Keratinocyte (primary cell): ENCODE data around the gene ARHGEF28. TPM values are rescaled to one million over a fixed set of nuclear protein-coding genes. Genes with fewer than 3 reads are reported as not detected.

Experiments
- DNase-seq: peaks from one replicate; pipeline ENCODE4 v3.0.0-alpha.2; 2011; ENCODE audit warnings: low read depth, missing footprints, low spot score
- FAIRE-seq: peaks from 2 replicates; lab custom pipeline; 2011; peaks lifted over from hg19 to GRCh38; lab: Jason Lieb, UNC
- H2AFZ ChIP-seq: 2 replicates; pipeline ENCODE4 v1.6.0; 2012; ENCODE audit warnings: low read length, control low read depth, inconsistent platforms; ENCODE audit not compliant: control insufficient read depth
- H3K27ac ChIP-seq: 2 replicates; pipeline ENCODE4 v1.5.1; 2011; ENCODE audit warnings: low read length; ENCODE audit not compliant: control insufficient read depth, insufficient read depth
- H3K27me3 ChIP-seq: 3 replicates; pipeline ENCODE4 v1.6.0; 2011; ENCODE audit warnings: low read length; ENCODE audit not compliant: control insufficient read depth, insufficient read depth; ENCODE audit errors: extremely low read depth
- H3K36me3 ChIP-seq, 2 experiments: 2 replicates in 1 of 2; 3 replicates in 1 of 2; pipeline ENCODE4 v1.5.1; 2011; ENCODE audit warnings: low read length in 2 of 2, mild to moderate bottlenecking in 1 of 2; ENCODE audit not compliant: control insufficient read depth in 2 of 2, insufficient read depth in 2 of 2; ENCODE audit errors: extremely low read depth in 1 of 2
- H3K4me1 ChIP-seq: 3 replicates; pipeline ENCODE4 v1.5.1; 2011; ENCODE audit warnings: low read length; ENCODE audit not compliant: control insufficient read depth, insufficient read depth; ENCODE audit errors: extremely low read depth
- H3K4me2 ChIP-seq: 3 replicates; pipeline ENCODE4 v1.6.0; 2011; ENCODE audit warnings: low read depth, low read length; ENCODE audit not compliant: control insufficient read depth, insufficient read depth; ENCODE audit errors: extremely low read depth
- H3K4me3 ChIP-seq, 3 experiments: fragments of 200-600 bp in 1 of 3; sonication (generic) in 1 of 3; 2 replicates in 2 of 3; 3 replicates in 1 of 3; pipeline ENCODE4 v1.5.1; 2011 to 2016; ENCODE audit warnings: low read length in 3 of 3, mild to moderate bottlenecking in 3 of 3, control low read depth in 2 of 3, inconsistent platforms in 1 of 3, low read depth in 1 of 3, mixed read lengths in 1 of 3, mixed run types in 1 of 3, moderate library complexity in 1 of 3; ENCODE audit not compliant: control insufficient read depth in 2 of 3, insufficient read depth in 2 of 3; ENCODE audit errors: extremely low read depth in 1 of 3
- H3K79me2 ChIP-seq: 2 replicates; pipeline ENCODE4 v1.6.0; 2012; ENCODE audit warnings: low read length; ENCODE audit not compliant: control insufficient read depth, insufficient read depth
- H3K9ac ChIP-seq: 3 replicates; pipeline ENCODE4 v1.6.0; 2011; ENCODE audit warnings: low read length; ENCODE audit not compliant: control insufficient read depth, insufficient read depth; ENCODE audit errors: extremely low read depth
- H3K9me1 ChIP-seq: 3 replicates; pipeline ENCODE4 v1.6.0; 2011; ENCODE audit warnings: low read length; ENCODE audit not compliant: control insufficient read depth, insufficient read depth; ENCODE audit errors: extremely low read depth
- H3K9me3 ChIP-seq: 2 replicates; pipeline ENCODE4 v1.5.1; 2012; ENCODE audit warnings: low read depth, low read length; ENCODE audit not compliant: control insufficient read depth
- H4K20me1 ChIP-seq: 3 replicates; pipeline ENCODE4 v1.6.0; 2011; ENCODE audit warnings: low read length; ENCODE audit not compliant: control insufficient read depth, insufficient read depth; ENCODE audit errors: extremely low read depth
- CTCF ChIP-seq, 3 experiments: IDR thresholded peaks in 1 of 3; conservative IDR thresholded peaks in 1 of 3; optimal IDR thresholded peaks in 1 of 3; 2 replicates in 2 of 3; 3 replicates in 1 of 3; pipeline versions ENCODE3 to v1.5.1; 2011; ENCODE audit warnings: low read length in 3 of 3, mild to moderate bottlenecking in 3 of 3, moderate library complexity in 2 of 3, control low read depth in 1 of 3, inconsistent platforms in 1 of 3; ENCODE audit not compliant: insufficient read depth in 2 of 3; ENCODE audit errors: extremely low read depth in 1 of 3
- EZH2 ChIP-seq: IDR thresholded peaks from one replicate; pipeline ENCODE4 v1.6.1; 2012; ENCODE audit warnings: inconsistent platforms, mild to moderate bottlenecking, low read length, moderate library complexity
- dilution Hi-C: fragments of 300-500 bp; cut with MboI; formaldehyde crosslinking; loops from one replicate; pipeline ENCODE4 v1.7.0; 2020; ENCODE audit warnings: low sequenced_read_pairs; ENCODE audit not compliant: extremely low pct_ligation_motif_present
- polyA plus RNA-seq, 5 experiments: library from polyadenylated mRNA; depleted of rRNA in 3 of 5; stranded (reverse) in 3 of 5; stranded (forward) in 1 of 5; unstranded in 1 of 5; fragments of >200 nt; gene quantifications; 1 replicate in 1 of 5; 2 replicates in 3 of 5; 3 replicates in 1 of 5; pipeline versions ENCODE4 v1.2.1 to v1.2.3, GENCODE V29; 2011 to 2012; ENCODE audit warnings: missing spikeins in 2 of 5, low read depth in 1 of 5, low replicate concordance in 1 of 5

The ARHGEF28 gene
- polyA plus RNA-seq, 1 donor (not counting 4 experiments of a cell fraction or from before 2014, with no cell fraction given), result 31.6 TPM

GRCh38 chr5:73612799-73613198 is 13.2 kb upstream of the ARHGEF28 start:
- DNase-seq (no peak), FAIRE-seq (no peak)
- dilution Hi-C loops, result no loop called here
- Histone ChIP-seq H2AFZ (no peak overlapping the region), H4K20me1 (no peaks in the 10 kb centered on the region), H3K4me1 (peaks cover 21% of the 10 kb centered on the region), H3K9me1 (no peaks in the 10 kb centered on the region), H3K27me3 (no peaks in the 10 kb centered on the region), H3K9me3 (no peaks in the 10 kb centered on the region), H3K4me2 (no peak overlapping the region), H3K9ac (no peak overlapping the region), H3K4me3 (no peak overlapping the region), H3K27ac (no peak overlapping the region), H3K79me2 (no peaks in the 10 kb centered on the region), H3K36me3 (no peaks in the 10 kb centered on the region)
- no peak for TF ChIP-seq CTCF (optimal IDR thresholded peaks at IDR 0.05 in 1 of 3, IDR thresholded peaks at IDR 0.05 in 1 of 3, conservative IDR thresholded peaks at IDR 0.05 in 1 of 3; ENCODE audit: extremely low read depth in 1 of 3, insufficient read depth in 2 of 3, low read length in 3 of 3)
- TF ChIP-seq EZH2, result no peak

- no peaks in the 10 kb centered on the region for H3K79me2 ChIP-seq
- no peaks in the 10 kb centered on the region for H3K9me3 ChIP-seq
- no peaks in the 10 kb centered on the region for H3K27me3 ChIP-seq
- peak; percentile 73 for DNase-seq
- H2AFZ ChIP-seq, result no peak overlapping the region
- TF ChIP-seq EZH2, result no peak
- TF ChIP-seq CTCF (optimal IDR thresholded peaks at IDR 0.05 in 1 of 3, IDR thresholded peaks at IDR 0.05 in 1 of 3, conservative IDR thresholded peaks at IDR 0.05 in 1 of 3; ENCODE audit: extremely low read depth in 1 of 3, insufficient read depth in 2 of 3, low read length in 3 of 3), result no peak
- H3K4me2 ChIP-seq, result peak overlapping the region; percentile 0
- no peak overlapping the region for H3K4me3 ChIP-seq
- H3K27ac ChIP-seq, result peak overlapping the region; percentile 48
- dilution Hi-C loops, result no loop called here
- H3K4me1 ChIP-seq, result peaks cover 21% of the 10 kb centered on the region
- peak; percentile 99 for FAIRE-seq
- no peak overlapping the region for H3K9ac ChIP-seq
- H4K20me1 ChIP-seq, result no peaks in the 10 kb centered on the region
- no peaks in the 10 kb centered on the region for H3K9me1 ChIP-seq
- no peaks in the 10 kb centered on the region for H3K36me3 ChIP-seq
Measured at GRCh38 chr5:73615085-73615484, 10.9 kb upstream of the ARHGEF28 start.
